Measurements from ENCODE around the gene HOXB8.

HOXB8 gene

DNA sequence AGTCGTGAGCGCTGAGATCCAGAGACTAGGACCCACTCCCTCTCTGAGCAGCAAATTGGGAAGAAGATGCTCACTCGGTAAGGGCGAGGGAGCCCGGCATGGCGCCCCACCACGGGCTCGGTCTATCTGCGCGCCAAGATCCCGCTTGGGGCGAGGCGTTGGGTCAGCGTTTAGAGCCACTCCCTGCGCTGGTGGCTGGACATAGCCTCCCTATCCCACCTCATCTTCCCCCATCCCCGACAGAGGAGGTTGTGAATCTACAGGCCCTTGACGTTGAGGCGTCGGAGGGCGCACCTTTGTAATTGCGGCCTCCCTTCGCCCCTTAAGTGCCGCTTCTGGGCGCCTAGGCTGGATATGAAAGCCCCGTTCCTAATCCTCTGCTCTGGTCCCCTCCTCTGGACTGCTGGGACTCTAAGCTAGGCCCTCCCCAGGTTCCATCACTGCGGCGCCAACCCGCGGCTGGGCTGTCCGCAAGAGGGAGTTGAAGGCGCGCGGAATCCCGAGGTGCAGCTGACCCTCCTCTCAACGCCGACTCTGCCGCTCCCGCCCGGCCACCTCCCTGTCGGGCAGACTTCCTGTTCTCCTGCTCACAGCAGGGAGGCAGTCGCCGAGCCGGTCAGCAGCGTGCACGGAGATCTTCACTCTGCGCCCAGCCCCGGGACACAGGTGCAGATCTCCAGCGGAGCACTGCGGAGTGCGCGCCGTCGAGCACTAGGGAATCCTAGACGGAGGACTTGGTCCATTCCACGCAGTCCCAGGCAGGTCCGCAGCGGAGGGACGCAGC, 27.2 kb upstream of the HOXB8 start:
- TF ChIP-seq, protein P1, sequence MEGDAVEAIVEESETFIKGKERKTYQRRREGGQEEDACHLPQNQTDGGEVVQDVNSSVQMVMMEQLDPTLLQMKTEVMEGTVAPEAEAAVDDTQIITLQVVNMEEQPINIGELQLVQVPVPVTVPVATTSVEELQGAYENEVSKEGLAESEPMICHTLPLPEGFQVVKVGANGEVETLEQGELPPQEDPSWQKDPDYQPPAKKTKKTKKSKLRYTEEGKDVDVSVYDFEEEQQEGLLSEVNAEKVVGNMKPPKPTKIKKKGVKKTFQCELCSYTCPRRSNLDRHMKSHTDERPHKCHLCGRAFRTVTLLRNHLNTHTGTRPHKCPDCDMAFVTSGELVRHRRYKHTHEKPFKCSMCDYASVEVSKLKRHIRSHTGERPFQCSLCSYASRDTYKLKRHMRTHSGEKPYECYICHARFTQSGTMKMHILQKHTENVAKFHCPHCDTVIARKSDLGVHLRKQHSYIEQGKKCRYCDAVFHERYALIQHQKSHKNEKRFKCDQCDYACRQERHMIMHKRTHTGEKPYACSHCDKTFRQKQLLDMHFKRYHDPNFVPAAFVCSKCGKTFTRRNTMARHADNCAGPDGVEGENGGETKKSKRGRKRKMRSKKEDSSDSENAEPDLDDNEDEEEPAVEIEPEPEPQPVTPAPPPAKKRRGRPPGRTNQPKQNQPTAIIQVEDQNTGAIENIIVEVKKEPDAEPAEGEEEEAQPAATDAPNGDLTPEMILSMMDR (IDR thresholded peaks at IDR 0.05) = no peak

DNA sequence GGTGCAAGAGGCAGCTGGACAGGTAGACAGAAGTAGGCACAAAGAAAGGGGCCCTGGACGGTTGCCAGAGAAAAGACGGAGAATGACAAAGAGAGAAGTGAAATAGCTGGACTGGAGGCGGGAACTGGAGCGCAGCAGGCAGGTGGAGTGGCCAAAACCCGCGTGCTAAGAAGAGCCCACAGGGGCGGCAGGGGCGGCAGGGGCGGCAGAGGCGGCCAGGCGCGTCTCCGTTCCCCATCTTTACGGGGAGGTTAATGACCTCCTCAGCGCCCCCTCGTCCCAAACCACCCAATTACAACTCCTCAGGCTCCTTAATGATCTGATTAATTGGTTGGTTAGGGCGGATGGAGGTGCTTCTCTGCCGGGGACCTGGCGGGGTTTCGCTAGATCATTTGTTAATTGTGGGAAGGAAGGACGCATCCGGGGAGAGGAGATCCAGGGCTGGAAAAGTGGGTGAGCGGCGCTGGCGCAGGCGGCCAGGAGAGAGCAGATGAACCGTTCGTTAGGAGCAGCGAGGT, 26.5 kb upstream of the HOXB8 start:
- TF ChIP-seq, protein P1 (IDR thresholded peaks at IDR 0.05) = no peak

DNA sequence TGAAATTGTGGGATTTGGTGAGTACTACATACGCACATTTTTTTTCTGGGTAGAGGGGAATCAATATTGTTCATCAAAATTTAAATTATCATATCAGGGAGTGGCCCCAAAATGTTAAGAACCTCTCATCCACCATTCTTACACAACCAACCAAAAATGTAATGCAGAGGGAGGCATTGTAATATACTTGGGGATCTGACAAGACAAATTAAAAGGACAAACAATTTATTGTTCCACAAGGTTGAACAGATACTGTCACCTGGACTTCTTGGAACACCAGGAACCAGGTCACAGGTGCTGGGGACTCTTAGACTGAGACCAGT, 25.7 kb upstream of the HOXB8 start:
- TF ChIP-seq, protein P1 (IDR thresholded peaks at IDR 0.05) = no peak

DNA sequence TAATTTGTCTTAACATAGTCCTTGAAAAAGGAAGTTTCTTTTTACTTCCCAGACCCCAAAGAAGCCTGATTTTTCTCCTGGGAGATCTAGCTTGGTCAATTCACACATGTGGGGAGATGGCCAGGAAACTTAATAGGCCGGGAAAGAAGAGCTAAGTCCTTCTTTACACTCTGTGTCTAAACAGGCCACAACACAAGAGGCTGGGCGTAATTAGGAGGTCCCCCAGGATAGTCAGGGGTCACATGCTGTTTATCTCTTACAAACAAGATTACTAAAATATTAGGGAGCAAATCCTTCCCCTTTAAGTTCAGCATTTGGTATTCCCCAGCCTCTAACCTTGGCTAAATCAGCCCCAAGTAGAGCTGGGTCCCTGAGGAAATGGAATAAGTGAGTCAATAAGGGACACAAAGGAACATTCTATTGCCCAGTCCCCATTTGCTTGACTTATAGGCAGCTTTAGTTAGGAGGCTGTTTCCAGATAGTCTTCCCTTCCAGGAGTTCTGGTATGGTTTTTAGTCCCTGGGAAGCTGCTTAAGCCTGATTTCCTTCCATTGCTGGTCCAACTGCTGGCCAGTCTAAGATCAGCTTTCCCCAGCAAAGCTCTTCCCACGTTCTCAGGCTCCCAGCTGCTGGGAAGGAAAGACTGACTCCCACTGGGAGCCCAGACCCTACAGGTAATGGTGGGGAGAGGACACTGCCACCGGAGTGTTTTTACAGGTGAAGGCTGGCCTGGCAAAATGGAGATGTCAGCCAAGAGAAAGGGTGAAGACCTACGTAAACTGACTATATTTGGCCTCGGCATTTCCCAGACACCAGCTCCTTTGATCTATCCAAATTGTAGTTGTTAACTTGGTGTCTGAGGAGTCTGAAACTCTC, 25.1 kb upstream of the HOXB8 start:
- TF ChIP-seq, protein P1 (IDR thresholded peaks at IDR 0.05) = no peak

DNA sequence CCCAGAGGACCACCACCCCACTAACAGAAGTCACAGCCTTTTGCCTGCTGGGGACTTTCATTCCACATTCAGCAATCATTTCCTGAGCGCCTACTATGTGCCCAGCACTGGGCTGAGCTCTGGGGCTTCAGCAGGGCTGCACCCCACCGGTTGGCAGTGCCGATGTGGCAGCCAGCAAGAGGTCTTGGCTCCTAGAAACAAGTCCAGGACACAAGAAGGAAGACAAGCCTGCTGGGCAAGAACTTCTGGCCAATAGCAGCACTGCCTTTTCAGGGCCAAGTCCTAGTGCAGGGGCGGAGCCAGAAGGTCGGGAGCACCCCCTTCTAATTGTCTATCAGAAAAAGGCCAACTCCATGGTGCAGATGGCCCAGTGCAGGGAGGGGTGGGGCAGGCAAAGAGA, 24.0 kb upstream of the HOXB8 start:
- TF ChIP-seq, protein P1 (IDR thresholded peaks at IDR 0.05) = no peak

DNA sequence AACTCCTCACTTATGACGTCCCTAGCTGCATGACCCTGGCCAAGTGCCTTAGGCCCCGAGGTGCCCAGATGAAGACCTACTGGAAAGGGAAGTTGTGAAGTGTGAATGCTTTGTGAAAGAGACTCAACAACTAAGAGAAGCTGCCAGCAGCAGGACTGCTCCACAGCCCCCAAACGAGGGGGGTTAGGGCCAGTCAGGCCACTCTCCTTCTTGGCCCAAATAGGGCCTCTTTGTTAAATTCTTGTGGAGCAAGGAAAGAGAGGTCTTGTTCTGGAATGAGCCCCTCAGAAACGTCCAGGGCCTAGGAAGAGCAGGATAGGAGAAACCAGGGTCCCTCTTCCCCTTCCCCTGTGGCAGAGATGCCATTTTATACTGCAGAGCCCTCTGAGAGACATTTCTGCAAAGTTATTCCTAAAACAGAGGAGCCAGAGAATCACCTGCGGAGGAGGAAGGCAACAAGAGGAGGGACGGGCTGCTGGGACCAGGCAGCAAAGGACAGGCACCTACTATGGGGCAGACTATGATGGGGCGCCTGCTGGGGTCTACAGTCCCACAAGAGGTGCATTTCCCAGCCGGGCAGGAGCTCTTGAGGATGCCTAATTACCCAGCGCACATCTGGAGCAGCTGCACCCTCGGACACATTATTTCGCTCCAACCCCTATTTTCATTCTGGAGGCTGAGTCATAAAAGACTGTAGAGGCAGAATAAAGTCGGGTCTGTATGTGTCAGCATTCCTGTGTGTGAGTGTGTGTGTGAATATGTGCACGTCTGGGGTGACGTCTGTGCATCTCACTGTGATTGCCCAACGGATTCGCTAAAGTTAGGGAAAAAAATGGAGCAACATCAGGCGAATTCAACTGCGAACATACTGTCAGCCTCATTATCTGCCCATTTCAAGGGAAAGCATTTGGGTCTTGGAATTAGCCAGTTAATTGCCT, 22.5 kb upstream of the HOXB8 start:
- TF ChIP-seq, protein P1 (IDR thresholded peaks at IDR 0.05) = no peak

All from LNCAP (cell line).